Suprapubic skin (tissue), 4 donors: ENCODE measurements around the gene MYCBP2.

Experiments
- CTCF ChIP-seq, 2 donors: fragments of 200-600 bp in 1 of 2; fragments of 450-650 bp in 1 of 2; sonication (generic) in 1 of 2; IDR thresholded peaks; one replicate each; pipeline ENCODE4 v1.5.1; 2016 to 2019; ENCODE audit warnings: antibody characterized with exemption in 2 of 2, mild to moderate bottlenecking in 1 of 2, moderate library complexity in 1 of 2
- POLR2A ChIP-seq, 2 donors: fragments of 450-650 bp; IDR thresholded peaks; one replicate each; pipeline ENCODE4 v1.6.1; 2017; ENCODE audit warnings: antibody characterized with exemption in 2 of 2, mild to moderate bottlenecking in 2 of 2, moderate library complexity in 2 of 2
- POLR2AphosphoS5 ChIP-seq, 3 donors: sonication (generic); formaldehyde crosslinking; IDR thresholded peaks; one replicate each; pipeline ENCODE4 v1.6.1; 2017; ENCODE audit warnings: antibody characterized with exemption in 3 of 3

- no peak for TF ChIP-seq POLR2A (IDR thresholded peaks at IDR 0.05)
- TF ChIP-seq CTCF (IDR thresholded peaks at IDR 0.05): no peak
- TF ChIP-seq POLR2AphosphoS5 (IDR thresholded peaks at IDR 0.05): no peak
These were observed 32.3 kb upstream of the MYCBP2 start for GRCh38 chr13:77359171-77359570.
